Astrocyte (in vitro differentiated cells and primary cell): ENCODE results near the gene REPS1. TPM values are rescaled to one million over a fixed set of nuclear protein-coding genes. Genes with fewer than 3 reads are reported as not detected.

Experiments
- DNase-seq: peaks from one replicate; pipeline ENCODE4 v3.0.0-alpha.2; 2010; ENCODE audit warnings: low read depth
- FAIRE-seq: peaks from 2 replicates; lab custom pipeline; 2011; peaks lifted over from hg19 to GRCh38; lab: Jason Lieb, UNC
- H2AFZ ChIP-seq: 2 replicates; pipeline ENCODE4 v1.6.0; 2012; ENCODE audit warnings: low read depth, low read length, inconsistent platforms
- H3K27ac ChIP-seq: 2 replicates; pipeline ENCODE4 v1.5.1; 2011; ENCODE audit warnings: low read depth, low read length, inconsistent platforms
- H3K27me3 ChIP-seq: 2 replicates; pipeline ENCODE4 v1.6.0; 2011; ENCODE audit warnings: low read length, inconsistent platforms; ENCODE audit not compliant: insufficient read depth
- H3K36me3 ChIP-seq: 2 replicates; pipeline ENCODE4 v1.5.1; 2011; ENCODE audit warnings: low read length, inconsistent platforms; ENCODE audit not compliant: insufficient read depth
- H3K4me1 ChIP-seq: 2 replicates; pipeline ENCODE4 v1.5.1; 2011; ENCODE audit warnings: low read length, inconsistent platforms; ENCODE audit not compliant: insufficient read depth
- H3K4me2 ChIP-seq: 2 replicates; pipeline ENCODE4 v1.6.0; 2012; ENCODE audit warnings: low read length, inconsistent platforms
- H3K4me3 ChIP-seq: 2 replicates; pipeline ENCODE4 v1.5.1; 2011; ENCODE audit warnings: low read depth, mild to moderate bottlenecking, low read length, inconsistent platforms; ENCODE audit not compliant: insufficient read depth
- H3K79me2 ChIP-seq: 2 replicates; pipeline ENCODE4 v1.6.0; 2012; ENCODE audit warnings: mild to moderate bottlenecking, low read length, inconsistent platforms; ENCODE audit not compliant: insufficient read depth
- H3K9ac ChIP-seq: 2 replicates; pipeline ENCODE4 v1.6.0; 2012; ENCODE audit warnings: mild to moderate bottlenecking, low read length, inconsistent platforms
- H3K9me3 ChIP-seq: 2 replicates; pipeline ENCODE4 v1.5.1; 2012; ENCODE audit warnings: low read depth, mild to moderate bottlenecking, low read length, inconsistent platforms; ENCODE audit not compliant: insufficient read depth
- H4K20me1 ChIP-seq: 2 replicates; pipeline ENCODE4 v1.6.0; 2012; ENCODE audit warnings: low read length, inconsistent platforms; ENCODE audit not compliant: insufficient read depth
- H3K27ac Mint-ChIP-seq: one replicate; pipeline ENCODE4 v1.8.0; 2021; ENCODE audit warnings: mild to moderate bottlenecking, mixed read lengths; ENCODE audit not compliant: unreplicated experiment
- H3K27me3 Mint-ChIP-seq: one replicate; pipeline ENCODE4 v1.8.0; 2021; ENCODE audit warnings: low read depth, mixed read lengths; ENCODE audit not compliant: unreplicated experiment
- H3K36me3 Mint-ChIP-seq: one replicate; pipeline ENCODE4 v1.8.0; 2021; ENCODE audit warnings: low read depth, mixed read lengths; ENCODE audit not compliant: unreplicated experiment
- H3K4me1 Mint-ChIP-seq: one replicate; pipeline ENCODE4 v1.8.0; 2021; ENCODE audit warnings: low read depth, mixed read lengths; ENCODE audit not compliant: unreplicated experiment
- H3K4me3 Mint-ChIP-seq: one replicate; pipeline ENCODE4 v1.8.0; 2021; ENCODE audit warnings: mild to moderate bottlenecking, moderate library complexity, mixed read lengths; ENCODE audit not compliant: unreplicated experiment
- H3K9me3 Mint-ChIP-seq: one replicate; pipeline ENCODE4 v1.8.0; 2021; ENCODE audit warnings: mild to moderate bottlenecking, mixed read lengths; ENCODE audit not compliant: unreplicated experiment
- CTCF ChIP-seq: IDR thresholded peaks from 2 replicates; pipeline ENCODE4 v1.5.1; 2011; ENCODE audit warnings: low read depth, mild to moderate bottlenecking, inconsistent platforms, low read length, moderate library complexity; ENCODE audit not compliant: insufficient read depth
- EZH2 ChIP-seq: IDR thresholded peaks from 2 replicates; pipeline ENCODE4 v1.6.1; 2012; ENCODE audit warnings: mild to moderate bottlenecking, low read length, inconsistent platforms; ENCODE audit not compliant: insufficient read depth
- total RNA-seq: library from RNA; stranded (reverse); gene quantifications from 2 replicates; pipeline ENCODE4 v1.2.1, GENCODE V29; 2021

The REPS1 gene
- total RNA-seq, 1 donor from 2014 or later, result 39.1 TPM

GRCh38 chr6:139030228-139030963 lies 42.3 kb upstream of the REPS1 start:
- Histone ChIP-seq H3K4me3 (peak overlapping the region; percentile 81), H3K9me3 (no peaks in the 10 kb centered on the region), H3K4me2 (peak overlapping the region; percentile 92), H3K9ac (peak overlapping the region; percentile 94), H3K36me3 (peaks cover 4% of the 10 kb centered on the region), H3K27me3 (no peaks in the 10 kb centered on the region), H3K79me2 (peaks cover 52% of the 10 kb centered on the region), H3K4me1 (peaks cover 8% of the 10 kb centered on the region), H4K20me1 (peaks cover 30% of the 10 kb centered on the region), H3K27ac (no peak overlapping the region), H2AFZ (no peak overlapping the region)
- H3K36me3 Mint-ChIP-seq, result no peaks in the 10 kb centered on the region
- no peak for TF ChIP-seq EZH2
- TF ChIP-seq CTCF, result no peak
- H3K27ac Mint-ChIP-seq, result no peak overlapping the region
- H3K27me3 Mint-ChIP-seq, result no peaks in the 10 kb centered on the region
- no peaks in the 10 kb centered on the region for H3K9me3 Mint-ChIP-seq
- H3K4me1 Mint-ChIP-seq, result peaks cover 10% of the 10 kb centered on the region
- H3K4me3 Mint-ChIP-seq, result no peak overlapping the region
- FAIRE-seq (no peak), DNase-seq (no peak)

DNA sequence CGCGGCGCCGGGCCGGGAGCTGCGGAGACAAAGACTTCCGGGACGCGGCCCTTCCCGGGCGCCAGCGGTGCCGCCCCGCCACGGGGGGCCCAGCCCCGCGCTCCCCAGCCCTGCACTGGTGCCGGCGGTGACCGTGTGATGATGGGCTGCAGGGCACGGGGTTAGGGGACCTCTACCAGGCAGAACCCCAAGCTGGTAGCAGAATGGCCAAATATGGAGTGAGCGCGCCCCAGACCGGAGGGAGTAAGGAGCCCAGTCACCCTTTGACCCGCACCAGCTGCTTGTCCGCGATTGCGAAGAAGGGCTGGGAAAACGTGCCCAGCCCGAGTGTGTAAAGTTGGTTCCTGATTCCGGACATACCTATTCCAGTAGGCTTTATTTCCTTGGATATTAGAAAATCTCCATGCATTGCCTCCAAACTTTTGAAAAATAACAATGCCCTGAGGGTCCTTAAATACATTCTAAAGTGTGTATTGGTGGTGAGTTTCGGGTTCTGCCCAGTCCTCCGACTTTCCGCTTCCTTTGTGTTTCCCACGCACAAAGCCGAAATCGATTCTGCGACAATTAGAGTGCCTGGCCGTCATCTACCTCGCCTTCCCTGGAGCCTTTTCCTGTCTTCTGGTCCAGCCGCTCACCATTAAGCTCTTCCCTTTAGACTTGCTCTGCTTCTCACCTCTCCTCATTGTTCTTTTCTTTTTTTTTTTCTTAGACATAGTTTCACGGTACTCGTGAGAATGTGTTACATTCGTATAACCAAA lies 41.6 kb upstream of the REPS1 start:
- H3K9ac ChIP-seq, result peak overlapping the region; percentile 94
- no peak for TF ChIP-seq CTCF
- TF ChIP-seq EZH2, result no peak
- H3K79me2 ChIP-seq, result peaks cover 52% of the 10 kb centered on the region
- H3K4me1 Mint-ChIP-seq, result peaks cover 10% of the 10 kb centered on the region
- H3K4me3 ChIP-seq, result peak overlapping the region; percentile 81
- peaks cover 30% of the 10 kb centered on the region for H4K20me1 ChIP-seq
- FAIRE-seq (no peak), DNase-seq (peak; percentile 25)
- H3K4me1 ChIP-seq, result peaks cover 8% of the 10 kb centered on the region
- no peaks in the 10 kb centered on the region for H3K36me3 ChIP-seq
- no peaks in the 10 kb centered on the region for H3K27me3 ChIP-seq
- H3K36me3 Mint-ChIP-seq, result no peaks in the 10 kb centered on the region
- no peak overlapping the region for H3K4me3 Mint-ChIP-seq
- H3K27ac Mint-ChIP-seq, result no peak overlapping the region
- H2AFZ ChIP-seq, result peak overlapping the region; percentile 89
- no peaks in the 10 kb centered on the region for H3K27me3 Mint-ChIP-seq
- no peaks in the 10 kb centered on the region for H3K9me3 ChIP-seq
- no peaks in the 10 kb centered on the region for H3K9me3 Mint-ChIP-seq
- peak overlapping the region; percentile 92 for H3K4me2 ChIP-seq
- peak overlapping the region; percentile 75 for H3K27ac ChIP-seq
